Measurements from ENCODE around the gene CAV2.

DNA sequence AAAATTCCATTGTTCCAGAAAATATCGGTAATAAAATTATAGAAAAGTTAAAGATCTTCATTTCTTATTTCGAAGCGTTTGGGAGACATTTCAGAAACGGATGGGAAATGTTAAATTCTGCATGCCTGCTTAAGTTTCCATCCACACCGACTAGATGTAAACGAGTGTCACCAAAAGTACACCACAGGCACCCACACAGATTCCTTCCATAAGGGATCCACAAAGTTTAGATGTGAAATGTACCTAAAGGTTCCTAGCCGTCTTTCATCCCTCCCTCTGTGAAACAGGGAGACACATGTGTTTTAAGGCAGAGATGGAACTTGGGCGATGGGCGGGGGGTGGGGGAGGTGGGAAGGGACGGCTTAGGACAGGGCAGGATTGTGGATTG is 24.7 kb downstream of the CAV2 start:
- TF ChIP-seq ZFP1 (CRISPR knock-in tag; IDR thresholded peaks at IDR 0.05): no peak
- TF ChIP-seq, protein P1, sequence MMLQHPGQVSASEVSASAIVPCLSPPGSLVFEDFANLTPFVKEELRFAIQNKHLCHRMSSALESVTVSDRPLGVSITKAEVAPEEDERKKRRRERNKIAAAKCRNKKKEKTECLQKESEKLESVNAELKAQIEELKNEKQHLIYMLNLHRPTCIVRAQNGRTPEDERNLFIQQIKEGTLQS (IDR thresholded peaks at IDR 0.05): no peak
- TF ChIP-seq, protein P1 (CRISPR knock-in tag; conservative IDR thresholded peaks at IDR 0.05): no peak
- TF ChIP-seq PML (IDR thresholded peaks at IDR 0.05; ENCODE audit: low read length): no peak

All from K562 (cell line).